Medulla oblongata (tissue), 1 donor: ENCODE data around the gene MAPK10.

ENCODE experiments used
- DNase-seq: peaks from one replicate; pipeline ENCODE4 v3.0.0-alpha.2; 2015; ENCODE audit errors: extremely low spot score

Gene MAPK10

DNA sequence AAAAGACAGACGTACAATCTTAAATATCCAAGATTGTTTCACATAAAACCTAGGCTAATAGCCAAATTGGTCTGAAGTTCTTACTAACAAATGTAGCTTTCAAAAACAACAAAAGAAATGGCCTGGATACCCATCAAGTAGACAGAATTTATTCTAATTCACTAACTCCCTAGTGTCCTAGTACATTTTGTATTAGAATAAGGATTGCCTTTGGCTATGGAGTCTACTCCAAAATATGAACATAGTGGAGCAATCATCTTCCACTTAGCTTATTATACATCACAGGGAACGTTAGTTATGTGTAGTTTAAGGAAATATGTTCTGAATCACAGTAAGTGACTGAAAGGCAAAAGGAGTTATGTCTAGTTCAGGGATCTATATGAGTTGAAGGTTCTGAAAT is 81.7 kb downstream of the MAPK10 start:
- DNase-seq: no peak

- no peak for DNase-seq
These were observed 85.2 kb downstream of the MAPK10 start for GRCh38 chr4:86274642-86275041.

DNA sequence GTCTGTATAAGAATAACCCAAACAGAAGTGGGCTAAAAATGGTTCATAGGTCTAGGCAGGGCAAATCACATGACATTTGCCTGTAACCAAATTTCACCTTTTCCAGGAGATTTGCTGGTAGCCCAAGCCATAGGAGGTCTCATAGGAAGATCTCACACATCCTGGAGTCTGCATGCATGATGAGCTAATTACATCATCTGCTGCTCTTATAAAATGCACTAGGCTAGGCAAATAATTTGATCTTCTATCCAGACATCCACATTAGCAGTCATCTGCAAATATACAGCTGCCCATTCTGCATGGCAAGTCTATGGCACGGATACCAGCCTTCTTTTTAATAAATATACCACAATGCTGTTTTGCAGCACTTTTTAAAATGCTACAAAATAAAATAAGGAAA is 87.2 kb downstream of the MAPK10 start:
- DNase-seq: no peak

GRCh38 chr4:86271057-86271456 is 88.8 kb downstream of the MAPK10 start:
- DNase-seq: no peak

- DNase-seq: no peak
These were observed 90.5 kb downstream of the MAPK10 start for GRCh38 chr4:86269354-86269753.

- DNase-seq: no peak
These were observed 95.6 kb downstream of the MAPK10 start for GRCh38 chr4:86264241-86264640.

- DNase-seq: no peak
These were observed 98.2 kb downstream of the MAPK10 start for GRCh38 chr4:86261636-86262035.

DNA sequence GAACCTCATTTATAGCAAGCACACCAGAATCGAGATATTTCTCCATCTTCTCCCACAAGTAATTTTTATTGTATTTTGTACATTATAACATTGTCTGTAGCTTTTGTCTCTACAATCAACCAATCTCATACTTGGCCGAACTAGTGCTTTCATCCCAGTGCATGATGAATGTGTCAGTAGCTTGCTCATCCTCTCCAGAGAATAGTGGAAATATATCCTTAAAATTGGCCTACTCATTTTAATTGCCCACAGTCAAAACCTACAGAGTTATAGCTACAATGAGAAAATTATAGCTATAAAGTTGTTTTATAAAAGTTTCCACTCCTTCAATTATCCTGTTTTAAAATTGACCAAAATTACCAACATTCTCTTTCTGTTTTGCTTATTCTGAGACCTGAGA is 103.8 kb downstream of the MAPK10 start:
- no peak for DNase-seq

GRCh38 chr4:86250619-86251018 is 109.2 kb downstream of the MAPK10 start:
- DNase-seq: no peak

DNA sequence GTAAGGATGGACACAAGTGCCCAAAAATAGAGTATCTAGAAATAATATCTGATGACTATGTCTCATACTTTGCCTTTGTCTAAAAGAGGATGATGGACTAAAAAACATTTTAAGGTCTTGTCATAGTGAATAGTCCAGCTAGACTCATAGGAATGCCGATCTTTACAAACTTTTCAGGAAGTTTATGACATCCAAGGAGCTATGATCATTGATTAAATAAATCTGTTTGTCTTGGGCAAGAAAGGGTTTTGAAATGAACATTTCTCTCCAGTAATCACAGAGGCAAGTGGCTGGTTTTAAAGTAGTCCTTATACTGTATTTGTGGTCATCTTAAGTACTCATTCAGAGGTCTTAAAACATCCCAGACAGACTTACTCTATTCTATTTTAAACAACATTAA is 109.8 kb downstream of the MAPK10 start:
- DNase-seq: no peak

GRCh38 chr4:86249074-86249473 is 110.8 kb downstream of the MAPK10 start:
- no peak for DNase-seq

- DNase-seq: no peak
These were observed 111.9 kb downstream of the MAPK10 start for GRCh38 chr4:86247906-86248305.

DNA sequence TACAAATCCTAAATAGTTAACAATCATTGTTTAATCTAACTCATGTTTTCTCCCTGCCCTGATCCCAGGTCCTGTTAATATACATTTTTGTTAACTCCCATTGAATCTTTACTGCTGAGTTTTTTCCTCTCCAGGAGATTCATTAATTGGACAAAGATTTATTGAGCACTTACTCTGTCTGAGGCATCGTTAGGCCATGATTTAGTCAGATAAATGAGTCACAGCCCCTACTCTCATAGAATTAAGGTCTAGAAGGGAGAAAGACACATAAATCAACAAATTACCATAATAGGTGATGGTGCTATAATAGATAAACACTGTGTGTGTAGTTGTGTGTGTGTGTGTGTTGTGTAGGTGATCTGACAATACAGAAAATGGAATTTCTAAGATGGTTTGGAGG is 112.5 kb downstream of the MAPK10 start:
- no peak for DNase-seq

DNA sequence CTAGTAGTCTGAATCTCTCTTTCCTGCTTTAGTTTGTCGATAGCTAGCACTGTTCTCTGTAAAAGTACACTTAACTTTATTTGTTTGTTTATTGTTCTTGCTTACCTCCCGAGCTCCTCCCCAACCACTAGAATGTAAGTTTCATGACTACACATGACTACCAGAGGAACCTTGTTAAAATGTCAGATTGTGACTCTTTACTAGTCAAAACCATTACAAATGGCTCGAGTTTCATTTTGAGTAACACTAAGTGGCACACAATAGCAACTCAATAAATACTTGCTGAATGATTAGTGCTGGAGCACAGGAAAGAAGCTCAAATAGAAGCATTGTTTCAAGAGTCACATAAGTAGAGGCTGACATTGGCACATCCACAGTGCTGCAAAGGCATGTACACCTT is 116.1 kb downstream of the MAPK10 start:
- no peak for DNase-seq

DNA sequence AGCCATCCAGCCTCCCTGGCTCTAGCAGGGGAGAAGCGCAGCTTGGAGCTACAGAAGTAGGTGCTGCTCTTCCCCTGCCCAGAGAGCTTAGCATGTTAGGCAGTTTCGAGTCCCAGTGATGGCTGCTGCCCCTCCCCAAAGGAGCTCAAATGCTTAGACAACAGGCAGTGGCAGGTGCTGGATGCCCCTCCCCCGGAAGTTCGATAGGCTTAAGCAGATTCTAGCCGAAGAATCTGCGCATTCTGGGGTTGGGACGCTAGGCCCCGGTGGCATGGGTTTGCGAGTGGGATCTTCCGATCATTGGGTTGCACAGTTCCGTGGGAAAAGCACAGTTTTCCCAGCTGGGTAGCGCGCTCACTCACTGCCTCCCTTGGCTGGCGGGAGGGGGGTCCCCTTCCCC is 117.2 kb downstream of the MAPK10 start:
- DNase-seq: no peak

DNA sequence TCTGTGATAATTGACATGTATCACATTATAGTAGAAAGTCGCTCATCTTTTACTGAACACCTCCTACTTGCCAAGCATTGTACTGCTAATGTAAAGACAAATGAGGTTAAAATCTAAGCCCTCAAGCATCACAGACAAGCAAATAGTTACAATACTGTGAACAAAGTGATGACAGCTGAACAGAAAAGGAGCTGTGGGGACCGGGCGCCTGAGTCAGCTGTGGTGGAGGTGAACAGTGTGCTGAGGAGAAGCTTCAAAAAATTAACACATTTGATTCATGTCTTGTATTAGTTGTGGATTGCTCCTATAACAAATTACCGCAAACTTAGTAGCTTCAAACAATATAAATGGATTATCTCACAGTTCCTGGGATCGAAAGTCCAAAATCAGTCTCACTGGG is 124.3 kb downstream of the MAPK10 start:
- DNase-seq: no peak

GRCh38 chr4:86233681-86234080 is 126.2 kb downstream of the MAPK10 start:
- no peak for DNase-seq

DNA sequence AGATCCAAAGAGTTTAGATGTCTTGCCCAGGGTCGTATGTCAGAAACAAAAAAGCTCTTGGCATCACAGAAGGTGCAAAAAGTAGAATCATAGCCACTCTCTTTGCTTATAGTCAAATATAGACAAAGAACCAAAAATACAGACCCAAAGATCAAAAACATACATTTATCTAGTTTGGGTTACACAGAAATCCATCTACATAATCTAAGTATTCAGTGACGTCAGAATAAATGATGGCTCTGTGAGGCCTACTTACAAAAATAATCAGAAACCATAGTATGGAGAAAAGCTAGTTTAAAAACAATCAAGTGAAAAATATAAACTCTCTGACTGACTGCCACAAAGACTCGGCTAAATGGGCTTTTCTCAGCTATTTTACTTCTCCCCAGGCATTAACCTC is 126.8 kb downstream of the MAPK10 start:
- DNase-seq: no peak

DNA sequence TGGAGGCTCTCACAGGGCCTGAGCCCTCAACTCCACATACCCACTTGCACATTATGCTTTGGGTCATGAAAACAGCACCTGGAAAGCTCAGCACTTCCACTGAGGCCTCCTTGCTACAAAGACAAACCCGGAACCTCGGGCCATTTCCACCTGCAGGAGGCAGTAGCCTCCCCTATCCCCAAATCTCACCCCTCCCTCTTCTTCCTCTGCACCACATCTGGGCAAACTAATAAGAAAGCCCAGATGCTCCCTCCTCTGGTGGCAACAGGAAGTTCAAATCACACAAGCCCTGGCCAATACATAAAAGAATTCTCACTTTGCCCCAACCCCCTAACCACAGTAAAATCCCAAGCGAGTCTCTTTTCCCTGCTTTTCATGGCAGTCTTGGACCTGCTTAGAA is 136.4 kb downstream of the MAPK10 start:
- no peak for DNase-seq

- no peak for DNase-seq
These were observed 138.9 kb downstream of the MAPK10 start for GRCh38 chr4:86221002-86221401.

DNA sequence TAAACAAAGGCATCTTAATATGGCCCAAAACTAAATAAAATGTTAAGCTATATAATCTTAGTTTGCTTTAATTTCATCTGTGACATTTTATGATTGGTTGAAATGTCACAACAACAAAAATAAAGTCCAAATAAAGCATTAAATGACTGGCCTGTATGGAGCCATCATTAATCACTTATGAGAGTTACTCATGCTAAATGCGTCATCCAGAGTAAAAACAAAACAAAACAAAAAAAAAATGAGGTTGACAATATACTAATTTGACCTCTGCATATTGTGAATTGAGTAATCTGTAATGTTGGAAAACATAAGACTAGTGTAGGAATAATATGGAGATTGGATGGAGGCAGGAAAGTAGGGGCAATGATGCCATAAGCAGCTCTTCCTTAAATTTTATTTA is 139.7 kb downstream of the MAPK10 start:
- DNase-seq: no peak

DNA sequence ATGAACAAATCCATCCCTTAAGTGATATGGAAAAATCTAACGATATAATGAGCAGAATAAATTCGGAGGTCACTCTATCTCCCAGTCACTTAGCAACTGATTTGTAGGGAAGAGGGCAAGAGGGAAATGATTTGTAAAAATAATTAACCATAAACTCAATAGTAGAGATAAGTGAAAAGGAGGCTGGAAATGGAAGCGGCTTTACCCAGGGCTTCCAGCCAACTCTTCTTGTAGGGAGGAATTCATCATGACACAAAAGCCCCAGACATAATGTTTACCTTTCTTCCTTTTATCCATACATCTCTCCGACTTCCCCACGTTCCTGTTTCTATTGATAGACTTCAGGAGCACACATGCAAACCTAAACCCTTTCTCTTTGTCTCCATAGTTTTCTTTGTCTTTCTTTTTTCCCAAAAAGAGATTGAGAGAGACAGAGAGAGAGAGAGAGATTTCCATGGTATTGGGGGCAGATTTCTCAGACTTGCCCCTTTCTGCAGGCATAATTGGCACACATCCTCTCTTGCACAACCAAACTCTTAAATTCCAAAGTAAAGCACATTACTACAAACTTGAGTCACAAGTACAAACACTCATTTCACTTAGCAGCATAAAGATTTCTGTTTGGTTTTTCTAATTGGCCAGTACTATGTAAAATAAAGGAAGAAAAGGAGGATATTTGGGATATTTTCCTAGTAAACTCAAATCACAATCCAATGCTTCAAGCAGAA is 140.9 kb downstream of the MAPK10 start:
- DNase-seq: no peak

- DNase-seq: no peak
These were observed 156.7 kb downstream of the MAPK10 start for GRCh38 chr4:86203176-86203575.

DNA sequence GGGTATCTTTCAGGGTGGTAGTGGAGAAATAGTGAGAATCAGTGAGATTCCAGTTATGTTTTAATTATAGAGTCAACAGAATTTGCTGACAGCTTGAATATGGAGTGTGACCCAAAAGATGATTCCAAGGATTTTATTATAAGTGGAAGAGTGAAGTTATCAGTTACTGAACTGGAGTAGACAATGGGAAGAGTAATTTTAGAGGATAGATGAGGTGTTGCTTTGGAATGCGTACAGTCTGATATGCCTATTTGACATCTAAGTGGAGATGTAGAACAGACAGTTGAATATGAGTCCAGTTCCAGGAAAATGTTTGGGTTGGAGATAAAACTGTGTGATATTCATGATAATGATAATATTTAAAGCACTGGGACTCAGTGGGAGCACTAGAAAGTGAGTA is 174.2 kb downstream of the MAPK10 start:
- DNase-seq: no peak
